Neural cell (in vitro differentiated cells): Measurements from ENCODE around the gene UBE4A.

Experiments
- EP300 ChIP-seq: fragments of 450-650 bp; conservative IDR thresholded peaks from 2 replicates; pipeline ENCODE4 v1.6.1; 2014; ENCODE audit warnings: antibody characterized with exemption, mild to moderate bottlenecking, moderate library complexity; ENCODE audit not compliant: poor library complexity, severe bottlenecking
- EZH2 ChIP-seq: fragments of 200-600, 300-800 bp; shearing (Covaris generic), sonication (generic); IDR thresholded peaks from 2 replicates; pipeline ENCODE4 v1.6.1; 2014; ENCODE audit warnings: antibody characterized with exemption, low read length, borderline replicate concordance, mild to moderate bottlenecking; ENCODE audit not compliant: insufficient read depth, poor library complexity, severe bottlenecking
- MXI1 ChIP-seq: fragments of 450-650 bp; conservative IDR thresholded peaks from 2 replicates; pipeline ENCODE4 v1.6.1; 2014; ENCODE audit warnings: antibody characterized with exemption, mild to moderate bottlenecking; ENCODE audit not compliant: poor library complexity, severe bottlenecking
- POLR2AphosphoS5 ChIP-seq: IDR thresholded peaks from 2 replicates; pipeline ENCODE4 v1.6.1; 2012
- RAD21 ChIP-seq: fragments of 450-650 bp; conservative IDR thresholded peaks from 2 replicates; pipeline ENCODE4 v1.6.1; 2014; ENCODE audit warnings: antibody characterized with exemption, mild to moderate bottlenecking, moderate library complexity
- TAF1 ChIP-seq: IDR thresholded peaks from 2 replicates; pipeline ENCODE4 v1.6.1; 2012; ENCODE audit warnings: low read depth
- TF ChIP-seq, protein P1 (sequence below): fragments of 450-650 bp; IDR thresholded peaks from 2 replicates; pipeline ENCODE4 v1.5.1; 2014; ENCODE audit warnings: antibody characterized with exemption, mild to moderate bottlenecking, moderate library complexity; ENCODE audit not compliant: poor library complexity, severe bottlenecking
- TF ChIP-seq, protein P2 (sequence below): IDR thresholded peaks from 2 replicates; pipeline ENCODE4 v1.6.1; 2012; ENCODE audit warnings: borderline replicate concordance

DNA sequence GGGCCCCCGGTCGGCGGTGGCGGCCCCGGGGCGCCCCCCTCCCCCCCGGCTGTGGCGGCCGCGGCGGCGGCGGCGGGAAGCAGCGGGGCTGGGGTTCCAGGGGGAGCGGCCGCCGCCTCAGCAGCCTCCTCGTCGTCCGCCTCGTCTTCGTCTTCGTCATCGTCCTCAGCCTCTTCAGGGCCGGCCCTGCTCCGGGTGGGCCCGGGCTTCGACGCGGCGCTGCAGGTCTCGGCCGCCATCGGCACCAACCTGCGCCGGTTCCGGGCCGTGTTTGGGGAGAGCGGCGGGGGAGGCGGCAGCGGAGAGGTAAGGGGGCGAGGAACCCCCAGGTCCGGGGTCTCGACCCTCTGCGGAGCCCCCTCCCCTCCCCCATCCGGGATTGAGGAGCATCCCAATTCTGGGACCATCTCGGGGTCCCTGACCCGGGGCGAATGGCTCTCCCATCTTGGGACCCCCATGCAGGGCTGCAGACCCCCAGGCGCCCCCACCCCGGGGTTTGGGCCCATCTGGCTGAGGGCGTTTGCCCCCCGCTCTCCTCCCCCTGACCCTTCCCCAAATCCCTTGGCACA lies 77.3 kb downstream of the UBE4A start:
- TF ChIP-seq, protein P1, sequence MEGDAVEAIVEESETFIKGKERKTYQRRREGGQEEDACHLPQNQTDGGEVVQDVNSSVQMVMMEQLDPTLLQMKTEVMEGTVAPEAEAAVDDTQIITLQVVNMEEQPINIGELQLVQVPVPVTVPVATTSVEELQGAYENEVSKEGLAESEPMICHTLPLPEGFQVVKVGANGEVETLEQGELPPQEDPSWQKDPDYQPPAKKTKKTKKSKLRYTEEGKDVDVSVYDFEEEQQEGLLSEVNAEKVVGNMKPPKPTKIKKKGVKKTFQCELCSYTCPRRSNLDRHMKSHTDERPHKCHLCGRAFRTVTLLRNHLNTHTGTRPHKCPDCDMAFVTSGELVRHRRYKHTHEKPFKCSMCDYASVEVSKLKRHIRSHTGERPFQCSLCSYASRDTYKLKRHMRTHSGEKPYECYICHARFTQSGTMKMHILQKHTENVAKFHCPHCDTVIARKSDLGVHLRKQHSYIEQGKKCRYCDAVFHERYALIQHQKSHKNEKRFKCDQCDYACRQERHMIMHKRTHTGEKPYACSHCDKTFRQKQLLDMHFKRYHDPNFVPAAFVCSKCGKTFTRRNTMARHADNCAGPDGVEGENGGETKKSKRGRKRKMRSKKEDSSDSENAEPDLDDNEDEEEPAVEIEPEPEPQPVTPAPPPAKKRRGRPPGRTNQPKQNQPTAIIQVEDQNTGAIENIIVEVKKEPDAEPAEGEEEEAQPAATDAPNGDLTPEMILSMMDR = no peak
- no peak for TF ChIP-seq POLR2AphosphoS5
- no peak for TF ChIP-seq EP300
- TF ChIP-seq, protein P2, sequence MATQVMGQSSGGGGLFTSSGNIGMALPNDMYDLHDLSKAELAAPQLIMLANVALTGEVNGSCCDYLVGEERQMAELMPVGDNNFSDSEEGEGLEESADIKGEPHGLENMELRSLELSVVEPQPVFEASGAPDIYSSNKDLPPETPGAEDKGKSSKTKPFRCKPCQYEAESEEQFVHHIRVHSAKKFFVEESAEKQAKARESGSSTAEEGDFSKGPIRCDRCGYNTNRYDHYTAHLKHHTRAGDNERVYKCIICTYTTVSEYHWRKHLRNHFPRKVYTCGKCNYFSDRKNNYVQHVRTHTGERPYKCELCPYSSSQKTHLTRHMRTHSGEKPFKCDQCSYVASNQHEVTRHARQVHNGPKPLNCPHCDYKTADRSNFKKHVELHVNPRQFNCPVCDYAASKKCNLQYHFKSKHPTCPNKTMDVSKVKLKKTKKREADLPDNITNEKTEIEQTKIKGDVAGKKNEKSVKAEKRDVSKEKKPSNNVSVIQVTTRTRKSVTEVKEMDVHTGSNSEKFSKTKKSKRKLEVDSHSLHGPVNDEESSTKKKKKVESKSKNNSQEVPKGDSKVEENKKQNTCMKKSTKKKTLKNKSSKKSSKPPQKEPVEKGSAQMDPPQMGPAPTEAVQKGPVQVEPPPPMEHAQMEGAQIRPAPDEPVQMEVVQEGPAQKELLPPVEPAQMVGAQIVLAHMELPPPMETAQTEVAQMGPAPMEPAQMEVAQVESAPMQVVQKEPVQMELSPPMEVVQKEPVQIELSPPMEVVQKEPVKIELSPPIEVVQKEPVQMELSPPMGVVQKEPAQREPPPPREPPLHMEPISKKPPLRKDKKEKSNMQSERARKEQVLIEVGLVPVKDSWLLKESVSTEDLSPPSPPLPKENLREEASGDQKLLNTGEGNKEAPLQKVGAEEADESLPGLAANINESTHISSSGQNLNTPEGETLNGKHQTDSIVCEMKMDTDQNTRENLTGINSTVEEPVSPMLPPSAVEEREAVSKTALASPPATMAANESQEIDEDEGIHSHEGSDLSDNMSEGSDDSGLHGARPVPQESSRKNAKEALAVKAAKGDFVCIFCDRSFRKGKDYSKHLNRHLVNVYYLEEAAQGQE = peak; percentile 18
- no peak for TF ChIP-seq RAD21
- TF ChIP-seq TAF1 = no peak
- TF ChIP-seq EZH2 = no peak
- no peak for TF ChIP-seq MXI1
